ENCODE data around the gene PARD6B.
"Not testable (repeated sequence)": the region's sequence is repeated elsewhere in the genome, so short reads cannot be mapped to it uniquely, and the experiment has no call there.

Gene PARD6B

GRCh38 chr20:50778994-50779393, 47.6 kb downstream of the PARD6B start:
- DNase-seq, result not testable (repeated sequence)

- DNase-seq, result no peak
Observed at GRCh38 chr20:50783390-50783789, 52.0 kb downstream of the PARD6B start.

GRCh38 chr20:50783903-50784302, 52.5 kb downstream of the PARD6B start:
- no peak for DNase-seq

DNA sequence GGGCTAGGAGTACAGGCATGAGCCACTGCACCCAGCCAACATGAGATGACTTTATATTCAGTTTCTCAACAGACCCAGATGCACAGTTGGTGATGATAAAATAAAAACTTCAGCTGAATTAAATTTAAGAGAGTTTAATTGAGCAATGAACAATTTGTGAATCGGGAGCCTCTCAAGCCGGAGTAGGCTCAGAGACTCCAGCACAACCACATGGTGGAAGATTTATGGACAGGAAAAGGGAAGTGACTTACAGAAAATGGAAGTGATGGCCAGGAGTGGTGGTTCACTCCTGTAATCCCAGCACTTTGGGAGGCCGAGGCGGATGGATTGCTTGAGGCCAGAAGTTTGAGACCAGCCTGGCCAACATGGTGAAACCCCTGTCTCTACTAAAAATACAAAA, 53.1 kb downstream of the PARD6B start:
- no peak for DNase-seq

DNA sequence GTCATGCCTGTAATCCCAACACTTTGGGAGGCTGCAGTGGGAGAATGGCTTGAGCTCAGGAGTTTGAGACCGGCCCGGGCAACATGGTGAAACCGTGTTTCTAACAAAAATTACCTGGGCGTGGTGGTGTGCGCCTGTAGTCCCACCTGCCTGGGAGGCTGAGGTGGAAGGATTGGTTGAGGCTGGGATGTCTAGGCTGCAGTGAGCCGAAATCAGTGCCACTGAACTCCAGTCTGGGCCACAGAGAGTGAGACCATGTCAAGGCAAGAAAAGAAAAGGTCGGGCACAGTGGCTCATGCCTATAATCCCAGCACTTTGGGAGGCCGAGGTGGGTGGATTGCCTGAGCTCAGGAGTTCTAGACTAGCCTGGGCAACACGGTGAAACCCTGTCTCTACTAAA, 55.3 kb downstream of the PARD6B start:
- DNase-seq, result no peak

- DNase-seq, result no peak
Observed at GRCh38 chr20:50787181-50787580, 55.8 kb downstream of the PARD6B start.

DNA sequence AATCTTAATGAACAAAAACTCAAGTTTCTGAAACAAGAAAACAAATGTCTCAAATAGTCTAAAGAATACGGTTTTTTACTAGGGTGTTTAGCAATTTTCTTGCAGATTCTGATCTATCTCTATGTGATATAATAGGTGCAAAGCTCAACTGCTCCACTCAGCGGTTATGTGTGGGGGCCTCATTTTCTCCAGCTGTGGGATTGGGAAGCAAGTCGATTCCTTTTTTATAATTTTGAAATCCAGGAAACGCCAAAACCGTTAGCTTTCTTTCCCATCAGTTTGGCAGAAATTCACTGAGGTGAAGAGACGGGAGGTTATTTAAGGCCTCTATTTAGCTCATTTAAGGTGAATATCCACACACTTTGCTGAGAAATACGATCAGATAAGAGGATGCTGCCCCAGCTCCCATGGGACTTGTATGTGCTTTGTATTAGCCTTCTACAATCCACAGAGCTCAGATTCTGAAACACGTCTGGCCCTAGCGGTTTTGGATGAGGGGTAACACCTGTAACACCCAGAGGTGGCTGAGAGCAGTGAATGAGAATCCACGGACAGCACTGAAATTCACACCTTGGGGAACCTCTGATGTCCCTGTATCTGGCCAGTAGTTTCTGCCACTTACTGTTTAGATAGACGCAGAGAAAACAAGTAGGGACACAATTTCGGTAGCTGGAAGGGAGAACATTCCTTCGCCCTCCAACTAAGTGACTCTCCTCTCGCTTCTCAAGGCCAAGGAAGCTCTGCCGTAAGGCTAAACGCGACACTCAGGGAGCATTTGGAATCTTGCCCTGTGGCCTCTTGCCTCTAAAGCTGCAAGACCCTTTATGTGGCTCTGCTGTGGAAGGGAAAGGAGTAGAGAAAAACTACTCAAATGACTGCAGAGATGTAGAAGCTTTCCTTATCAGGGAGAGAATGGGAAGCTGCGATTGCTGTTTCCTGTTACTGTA, 56.9 kb downstream of the PARD6B start:
- no peak for DNase-seq

- DNase-seq, result no peak
Observed at GRCh38 chr20:50789968-50790650, 58.7 kb downstream of the PARD6B start.

DNA sequence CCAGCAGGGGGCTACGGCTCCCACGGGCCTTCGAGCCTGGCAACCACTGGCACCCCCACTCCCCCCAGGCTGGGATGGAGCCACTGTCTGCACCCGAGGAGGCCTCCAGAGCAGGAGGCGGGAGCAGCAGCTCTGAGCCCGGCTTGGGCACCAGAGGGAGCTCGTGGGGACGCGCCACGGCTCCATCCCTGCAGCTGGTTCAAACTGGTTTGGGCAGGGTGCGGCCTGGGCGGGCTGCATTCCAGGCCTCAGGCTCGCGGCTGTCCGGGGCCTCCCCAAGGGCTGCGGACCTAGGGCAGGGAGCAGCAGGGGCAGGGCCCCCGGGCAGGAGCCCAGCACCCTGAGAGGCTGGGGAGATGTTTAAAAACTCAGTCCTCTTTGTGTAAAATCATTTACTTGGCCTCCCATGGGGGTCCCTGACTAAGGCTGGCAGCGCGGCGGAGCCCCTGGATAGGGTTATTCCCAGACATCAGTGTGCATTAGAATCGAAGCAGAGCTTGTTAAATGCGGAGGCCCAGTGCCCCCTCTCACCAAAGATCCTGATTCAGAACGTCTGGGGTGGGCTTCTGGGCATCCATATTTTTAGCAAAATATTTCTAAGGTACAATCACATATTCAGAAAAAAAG, 59.4 kb downstream of the PARD6B start:
- DNase-seq, result peak; percentile 69

GRCh38 chr20:50792708-50793574, 61.6 kb downstream of the PARD6B start:
- no peak for DNase-seq

GRCh38 chr20:50793575-50794016, 62.2 kb downstream of the PARD6B start:
- peak; percentile 29 to 32 for DNase-seq

DNA sequence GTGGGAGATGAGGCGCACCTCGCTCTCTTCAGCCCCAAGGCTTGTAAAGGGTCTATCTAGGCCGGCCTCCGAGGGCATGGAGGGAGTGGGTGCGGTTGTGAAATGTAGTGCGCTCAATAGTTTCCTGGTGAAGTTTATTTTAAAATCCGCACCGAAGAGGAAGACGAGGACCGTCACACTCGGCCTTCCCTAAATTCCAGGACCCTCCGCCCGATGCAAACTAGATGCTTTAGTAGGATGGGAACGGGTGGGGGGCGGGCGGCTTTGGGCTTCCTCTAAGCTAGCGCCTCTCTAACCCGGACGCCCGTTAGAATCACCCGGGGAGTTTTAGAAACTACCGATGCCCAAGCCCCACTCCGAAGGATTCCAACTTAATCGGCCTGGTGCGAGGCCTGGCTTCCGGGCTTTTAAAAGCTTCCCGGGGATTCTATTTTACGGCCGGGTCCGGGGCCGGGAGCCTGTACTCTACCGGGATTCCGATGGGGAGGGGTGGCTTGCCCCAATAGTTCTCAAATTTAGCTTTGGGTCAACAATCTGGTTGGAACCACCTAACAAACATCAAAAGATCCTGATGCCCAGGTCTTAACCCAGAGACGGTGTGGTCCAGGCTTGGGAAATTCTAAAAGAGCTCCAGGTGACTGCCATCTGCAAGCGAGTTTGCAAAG, 62.9 kb downstream of the PARD6B start:
- no peak for DNase-seq

- DNase-seq, result peak; percentile 76 to 77
Observed at GRCh38 chr20:50794846-50795634, 63.7 kb downstream of the PARD6B start, which contains the start of gene BCAS4. TSS of gene BCAS4 (plus strand) at chr20:50795061. CDS start at chr20:50795084, 23 bp downstream.

- DNase-seq, result no peak
Observed at GRCh38 chr20:50797142-50797541, 65.8 kb downstream of the PARD6B start.

- DNase-seq, result no peak
Observed at GRCh38 chr20:50798650-50799049, 67.3 kb downstream of the PARD6B start.

DNA sequence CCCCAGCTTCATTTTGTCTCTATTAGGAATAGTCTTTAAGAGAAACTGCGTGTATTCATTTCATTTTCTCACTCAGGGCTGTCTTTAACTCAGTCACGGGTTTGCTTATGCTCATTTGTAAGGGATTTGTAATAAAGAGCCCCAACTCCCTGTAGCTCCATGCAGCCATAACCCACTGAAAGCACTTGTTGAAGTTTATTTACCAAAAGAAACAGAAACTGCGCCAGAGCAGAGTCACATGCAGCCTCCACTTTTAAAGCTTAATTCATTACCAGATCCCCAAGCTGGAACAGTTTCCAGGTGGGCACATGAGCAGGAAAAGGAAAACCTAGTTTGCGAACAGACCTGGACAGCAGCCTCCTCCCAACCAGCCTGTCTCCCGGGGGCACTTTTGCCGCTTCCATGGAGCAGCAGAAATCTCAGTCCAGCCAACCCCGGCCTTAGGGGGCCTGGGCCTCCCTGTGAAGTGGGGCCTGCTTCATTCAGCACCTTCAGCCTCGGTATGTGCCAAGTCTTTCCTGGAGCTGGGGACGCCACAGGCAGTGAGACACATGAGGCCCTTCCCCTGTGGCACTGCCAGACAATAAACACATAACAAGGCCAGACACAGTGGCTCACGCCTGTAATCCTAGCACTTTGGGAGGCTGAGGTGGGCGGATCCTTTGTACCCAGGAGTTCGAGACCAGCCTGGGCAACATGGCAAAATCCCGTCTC, 68.0 kb downstream of the PARD6B start:
- no peak for DNase-seq

DNA sequence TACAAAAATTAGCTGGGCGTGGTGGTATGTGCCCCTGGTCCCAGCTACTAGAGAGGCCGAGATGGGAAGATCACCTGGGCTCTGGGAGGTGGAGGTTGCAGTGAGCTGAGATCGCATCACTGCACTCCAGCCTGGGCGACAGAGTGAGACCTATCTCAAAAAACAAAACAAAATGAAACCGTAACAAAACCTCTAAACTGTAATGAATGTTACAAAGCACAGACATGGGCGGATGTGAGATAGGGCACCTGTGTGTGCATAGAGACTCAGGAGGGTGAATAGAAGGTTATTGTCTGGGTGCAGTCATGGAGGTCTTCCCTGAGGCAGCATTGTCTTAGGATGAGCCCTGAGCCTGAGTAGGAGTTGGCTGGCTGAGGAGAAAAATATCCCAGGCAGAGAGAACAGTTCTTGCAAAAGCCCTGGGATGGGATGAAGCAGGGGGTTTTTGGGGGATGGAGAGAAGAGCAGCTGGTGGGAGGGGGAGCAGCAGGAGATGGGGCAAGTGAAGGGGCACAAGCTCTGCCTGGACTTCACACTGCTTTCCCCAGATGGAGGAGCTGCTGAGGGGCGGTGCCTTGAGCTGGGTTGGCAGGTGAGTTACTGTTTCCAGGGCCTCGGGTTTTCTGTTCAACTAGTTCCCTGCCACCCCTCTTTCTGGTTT, 68.6 kb downstream of the PARD6B start:
- no peak for DNase-seq

- DNase-seq, result not testable (repeated sequence)
Observed at GRCh38 chr20:50800986-50801746, 69.8 kb downstream of the PARD6B start.

DNA sequence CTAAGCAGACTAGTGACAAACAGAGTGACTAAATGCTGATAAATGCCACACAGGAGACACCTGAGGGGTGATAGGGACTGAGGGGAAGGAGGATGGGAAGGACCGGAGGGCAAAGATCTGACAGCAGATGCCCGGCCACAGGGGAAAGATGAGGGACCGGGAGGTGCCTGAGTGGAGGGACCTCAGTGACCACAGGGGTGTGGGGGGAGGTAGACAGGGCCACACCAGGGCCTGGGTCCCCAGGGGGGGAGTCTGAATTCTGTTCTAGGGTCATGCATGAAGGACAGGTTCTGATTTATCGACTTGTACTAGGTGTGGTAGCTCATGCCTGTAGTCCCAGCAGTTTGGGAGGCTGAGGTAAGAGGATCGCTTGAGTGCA, 70.4 kb downstream of the PARD6B start:
- DNase-seq, result no peak
